Hepatocyte (in vitro differentiated cells): ENCODE results near the gene IL11RA.

Experiments
- EZH2 ChIP-seq: fragments of 200-600 bp; sonication (generic); IDR thresholded peaks from 2 replicates; pipeline ENCODE4 v1.6.1; 2016; ENCODE audit warnings: antibody characterized with exemption, mild to moderate bottlenecking, borderline replicate concordance
- EZH2phosphoT487 ChIP-seq: fragments of 200-600 bp; sonication (generic); IDR thresholded peaks from one replicate; pipeline ENCODE4 v1.6.1; 2018; ENCODE audit warnings: antibody characterized with exemption, mild to moderate bottlenecking, low read depth, moderate library complexity; ENCODE audit not compliant: unreplicated experiment, severe bottlenecking
- TF ChIP-seq, protein P1 (sequence below): fragments of 200-600 bp; sonication (generic); IDR thresholded peaks from 2 replicates; pipeline ENCODE4 v1.5.1; 2016; ENCODE audit warnings: antibody characterized with exemption, mild to moderate bottlenecking; ENCODE audit not compliant: poor library complexity

DNA sequence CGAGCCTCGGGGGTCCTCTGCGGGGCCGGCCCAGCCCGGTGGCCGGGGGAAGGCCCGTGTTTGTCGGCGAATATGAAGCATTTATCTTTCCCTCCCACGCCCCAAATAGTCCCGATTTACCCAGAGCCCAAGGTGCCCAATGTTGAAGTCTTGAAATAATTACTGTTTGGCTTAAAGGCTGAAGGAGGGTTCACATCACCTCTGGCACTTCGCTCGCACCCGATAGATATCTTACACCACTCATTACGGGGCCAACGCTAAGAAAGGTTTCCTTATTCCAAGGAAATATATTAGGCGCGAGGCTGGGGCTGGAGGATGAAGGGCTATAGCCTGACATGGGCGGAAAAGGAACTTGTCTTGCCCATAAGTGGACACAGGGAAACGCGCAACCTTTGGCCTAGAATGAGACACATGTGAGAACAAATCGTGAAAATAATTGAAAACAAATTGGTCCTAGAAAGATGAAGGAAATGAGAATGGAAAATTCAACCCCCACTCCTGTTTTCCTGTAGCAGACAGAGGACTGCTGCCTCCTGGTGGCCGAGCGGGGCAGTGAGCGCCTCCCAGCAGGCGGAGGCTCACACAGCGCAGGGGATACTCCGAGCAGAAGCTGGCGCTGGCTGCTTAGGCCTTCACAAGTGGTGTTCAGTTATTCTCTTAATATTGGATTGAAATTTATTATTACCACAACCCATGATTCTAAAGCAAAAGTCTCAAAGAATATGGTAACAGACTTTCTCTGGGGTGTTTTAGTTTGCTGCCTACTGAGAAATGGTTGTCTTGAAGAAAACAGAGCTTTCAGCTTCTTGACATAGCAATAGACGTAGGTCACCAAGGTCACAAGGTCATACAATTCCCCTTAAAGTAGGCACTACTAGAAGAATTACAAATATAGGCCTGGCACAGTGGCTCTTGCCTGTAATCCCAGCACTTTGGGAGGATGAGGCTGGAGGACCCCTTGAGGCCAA, 50.1 kb downstream of the IL11RA start:
- TF ChIP-seq, protein P1, sequence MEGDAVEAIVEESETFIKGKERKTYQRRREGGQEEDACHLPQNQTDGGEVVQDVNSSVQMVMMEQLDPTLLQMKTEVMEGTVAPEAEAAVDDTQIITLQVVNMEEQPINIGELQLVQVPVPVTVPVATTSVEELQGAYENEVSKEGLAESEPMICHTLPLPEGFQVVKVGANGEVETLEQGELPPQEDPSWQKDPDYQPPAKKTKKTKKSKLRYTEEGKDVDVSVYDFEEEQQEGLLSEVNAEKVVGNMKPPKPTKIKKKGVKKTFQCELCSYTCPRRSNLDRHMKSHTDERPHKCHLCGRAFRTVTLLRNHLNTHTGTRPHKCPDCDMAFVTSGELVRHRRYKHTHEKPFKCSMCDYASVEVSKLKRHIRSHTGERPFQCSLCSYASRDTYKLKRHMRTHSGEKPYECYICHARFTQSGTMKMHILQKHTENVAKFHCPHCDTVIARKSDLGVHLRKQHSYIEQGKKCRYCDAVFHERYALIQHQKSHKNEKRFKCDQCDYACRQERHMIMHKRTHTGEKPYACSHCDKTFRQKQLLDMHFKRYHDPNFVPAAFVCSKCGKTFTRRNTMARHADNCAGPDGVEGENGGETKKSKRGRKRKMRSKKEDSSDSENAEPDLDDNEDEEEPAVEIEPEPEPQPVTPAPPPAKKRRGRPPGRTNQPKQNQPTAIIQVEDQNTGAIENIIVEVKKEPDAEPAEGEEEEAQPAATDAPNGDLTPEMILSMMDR = peak; percentile 99
- TF ChIP-seq EZH2 (no peak), EZH2phosphoT487 (no peak)
